Inflammatory macrophage treated with lipopolysaccharide for 1 hour (primary cell): ENCODE results near the gene ADAMTSL1.
"Not testable (repeated sequence)": the region's sequence is repeated elsewhere in the genome, so short reads cannot be mapped to it uniquely, and the experiment has no call there.

Experiments
- DNase-seq, 2 donors: peaks; one replicate each; pipeline ENCODE4 v3.0.0-alpha.2; 2020 to 2022

The ADAMTSL1 gene

GRCh38 chr9:18922161-18922885 is 448.4 kb downstream of the ADAMTSL1 start:
- DNase-seq = no peak

GRCh38 chr9:18923167-18923566 is 449.2 kb downstream of the ADAMTSL1 start:
- no peak for DNase-seq

GRCh38 chr9:18923671-18924430 is 449.9 kb downstream of the ADAMTSL1 start:
- no peak for DNase-seq

- no peak for DNase-seq
These were observed 451.9 kb downstream of the ADAMTSL1 start for GRCh38 chr9:18925880-18926279.

GRCh38 chr9:18926513-18926912 is 452.6 kb downstream of the ADAMTSL1 start:
- DNase-seq = no peak

GRCh38 chr9:18928711-18929110 is 454.8 kb downstream of the ADAMTSL1 start:
- no peak for DNase-seq

GRCh38 chr9:18930611-18931010 is 456.7 kb downstream of the ADAMTSL1 start:
- DNase-seq = not testable (repeated sequence)

- DNase-seq = no peak
These were observed 461.6 kb downstream of the ADAMTSL1 start for GRCh38 chr9:18935541-18935940.

GRCh38 chr9:18936094-18936871 is 462.3 kb downstream of the ADAMTSL1 start:
- no peak for DNase-seq

- DNase-seq = no peak
These were observed 466.0 kb downstream of the ADAMTSL1 start for GRCh38 chr9:18939943-18940342.

- no peak for DNase-seq
These were observed 467.2 kb downstream of the ADAMTSL1 start for GRCh38 chr9:18941060-18941740.

GRCh38 chr9:18942801-18943200 is 468.8 kb downstream of the ADAMTSL1 start:
- DNase-seq = no peak

- DNase-seq = peak; percentile 63 to 75
These were observed 474.0 kb downstream of the ADAMTSL1 start for GRCh38 chr9:18947892-18948339.

GRCh38 chr9:18951936-18952335 is 478.0 kb downstream of the ADAMTSL1 start:
- DNase-seq = no peak

GRCh38 chr9:18955626-18956025 is 481.7 kb downstream of the ADAMTSL1 start:
- no peak for DNase-seq
